HG03460 (cell line): ENCODE results near the gene PLCL1.

Experiments
- ATAC-seq: cut with Tn5 transposase; IDR thresholded peaks from one replicate; pipeline ENCODE4 v1.9.1; 2021; ENCODE audit not compliant: unreplicated experiment

PLCL1 gene

DNA sequence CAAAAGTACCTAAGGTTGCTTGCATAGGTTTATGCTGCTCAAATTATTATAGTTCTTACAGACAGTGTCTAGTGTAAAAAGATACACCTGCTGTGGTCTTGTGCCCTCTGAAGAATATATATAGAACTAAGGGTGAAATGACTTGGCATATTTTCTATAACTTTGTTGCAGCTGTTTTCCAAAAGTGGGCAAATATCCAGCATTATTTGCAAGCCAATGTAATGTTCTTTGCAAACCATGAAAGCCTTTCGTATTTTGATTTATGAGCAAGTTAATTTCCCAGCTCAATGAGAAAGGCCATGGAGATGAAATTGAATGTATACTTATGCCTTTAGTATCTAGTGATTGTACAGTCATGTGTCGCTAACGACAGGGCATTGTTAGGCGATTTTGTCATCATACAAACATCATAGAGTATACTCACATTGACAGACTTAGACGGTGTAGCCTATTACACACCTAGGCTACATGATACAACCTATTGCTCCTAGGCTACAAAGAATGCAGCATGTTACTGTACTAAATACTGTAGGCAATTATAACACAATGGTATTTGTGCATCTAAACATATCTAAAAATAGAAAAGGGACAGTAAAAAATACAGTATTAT lies 116.3 kb downstream of the PLCL1 start:
- ATAC-seq, result no peak

- no peak for ATAC-seq
Observed at GRCh38 chr2:197924483-197924882, 120.1 kb downstream of the PLCL1 start.

DNA sequence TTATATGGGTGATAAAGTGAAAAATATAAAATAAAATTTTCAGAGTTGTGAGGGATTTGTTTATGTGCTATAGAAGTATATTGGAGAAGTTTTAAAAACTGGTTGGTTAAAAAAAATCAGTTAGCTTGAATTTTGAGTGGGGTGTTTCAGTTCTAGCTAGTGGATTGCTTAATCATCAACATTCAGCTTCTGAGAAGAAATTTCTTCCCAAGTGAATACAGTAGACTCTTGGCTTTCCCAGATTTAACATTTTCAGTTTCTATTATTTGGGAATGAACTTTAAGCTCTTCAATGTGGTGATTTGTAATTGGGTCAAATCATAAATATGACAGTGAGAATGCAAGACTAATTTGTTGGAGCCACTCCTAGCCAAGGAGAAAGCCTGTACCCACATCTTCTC lies 120.8 kb downstream of the PLCL1 start:
- no peak for ATAC-seq

DNA sequence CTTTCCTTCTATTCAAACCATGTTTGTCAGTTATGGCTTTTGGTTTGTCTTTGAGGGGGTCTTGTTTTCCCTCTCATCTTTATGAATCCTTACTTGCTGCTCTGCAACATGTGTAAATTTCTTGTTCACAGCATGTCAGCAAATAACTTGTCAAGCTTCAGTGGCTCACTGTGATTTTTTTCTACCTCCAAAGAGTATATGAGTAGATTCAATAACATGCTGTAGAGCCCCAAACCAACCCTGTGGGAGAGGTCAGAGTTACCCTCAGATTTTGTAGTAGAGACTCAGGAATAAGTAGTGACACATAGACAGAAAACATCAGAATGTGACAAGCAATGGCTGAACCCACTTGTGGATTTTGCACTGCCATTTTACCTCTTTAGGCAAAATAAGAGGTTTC lies 121.6 kb downstream of the PLCL1 start:
- ATAC-seq, result no peak

DNA sequence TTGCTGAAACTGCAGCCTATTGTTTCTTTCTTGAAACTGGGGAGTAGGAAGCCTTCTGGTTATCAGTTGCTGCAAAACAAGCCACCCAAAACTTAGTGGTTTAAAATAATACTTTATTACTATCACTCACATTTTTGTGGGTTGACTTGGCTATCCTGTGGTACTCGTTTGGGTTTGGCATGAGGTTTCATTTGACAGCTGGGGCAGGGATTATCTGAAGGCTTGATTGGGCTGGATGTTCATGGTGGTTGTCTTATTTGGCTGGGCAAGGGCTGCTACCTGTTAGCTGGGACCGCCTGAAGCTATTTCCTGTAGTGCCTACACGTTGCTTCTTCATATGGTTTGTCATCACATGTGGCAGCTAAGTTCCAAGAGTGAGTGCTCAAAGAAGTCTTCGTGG lies 122.3 kb downstream of the PLCL1 start:
- ATAC-seq, result no peak

DNA sequence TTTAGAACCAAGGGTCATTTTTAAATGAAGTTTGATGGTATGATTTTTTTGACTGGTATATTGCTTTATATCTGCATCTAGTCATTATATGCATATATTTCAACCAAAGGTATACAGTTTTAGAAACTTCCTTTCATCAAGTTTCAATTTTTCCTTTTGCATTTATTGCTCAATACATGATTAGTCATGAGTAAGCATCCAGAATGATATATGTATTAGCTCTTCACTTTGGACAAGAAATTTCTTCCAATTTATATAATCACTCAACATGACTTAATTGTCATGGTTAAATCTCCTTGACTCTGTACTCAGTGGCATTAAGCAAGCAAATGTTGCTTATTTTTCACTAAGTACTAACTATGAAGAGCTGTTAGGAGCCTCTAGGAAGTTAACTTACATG lies 123.6 kb downstream of the PLCL1 start:
- no peak for ATAC-seq

GRCh38 chr2:197929008-197929885 lies 124.9 kb downstream of the PLCL1 start:
- no peak for ATAC-seq

- ATAC-seq, result no peak
Observed at GRCh38 chr2:197929886-197930227, 125.5 kb downstream of the PLCL1 start.

GRCh38 chr2:197930570-197931278 lies 126.3 kb downstream of the PLCL1 start:
- ATAC-seq, result no peak

- no peak for ATAC-seq
Observed at GRCh38 chr2:197931661-197932312, 127.4 kb downstream of the PLCL1 start.

GRCh38 chr2:197932374-197932773 lies 128.0 kb downstream of the PLCL1 start:
- ATAC-seq, result no peak

DNA sequence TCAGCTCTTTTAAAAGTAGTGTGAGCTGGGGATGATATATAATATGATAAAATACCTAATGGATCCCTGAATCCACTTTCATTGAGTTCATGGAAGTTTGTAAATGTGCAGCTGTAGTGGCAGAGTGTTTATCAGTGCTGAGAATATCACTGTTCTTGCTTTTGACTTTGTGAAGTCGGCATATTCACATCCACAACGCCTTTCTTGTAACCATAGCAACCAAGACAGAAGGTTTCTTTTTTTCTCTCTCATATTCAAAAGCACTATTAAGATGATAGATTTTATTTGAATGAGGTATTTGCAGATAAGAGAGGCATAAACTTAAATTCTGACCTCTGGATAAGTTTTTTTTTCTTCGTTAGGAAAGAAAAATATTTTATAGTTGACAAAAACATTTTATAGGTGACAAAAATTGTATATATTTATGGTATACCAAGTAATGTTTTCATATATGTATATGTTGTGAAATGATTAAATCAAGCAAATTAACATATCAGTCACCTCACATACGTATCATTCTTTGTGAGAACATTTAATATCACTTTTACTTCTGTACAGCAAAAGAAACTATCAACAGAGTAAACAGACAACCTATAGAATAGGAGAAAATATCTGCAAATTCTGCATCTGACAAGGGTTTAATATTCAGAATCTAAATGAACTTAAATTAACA lies 130.0 kb downstream of the PLCL1 start:
- no peak for ATAC-seq

DNA sequence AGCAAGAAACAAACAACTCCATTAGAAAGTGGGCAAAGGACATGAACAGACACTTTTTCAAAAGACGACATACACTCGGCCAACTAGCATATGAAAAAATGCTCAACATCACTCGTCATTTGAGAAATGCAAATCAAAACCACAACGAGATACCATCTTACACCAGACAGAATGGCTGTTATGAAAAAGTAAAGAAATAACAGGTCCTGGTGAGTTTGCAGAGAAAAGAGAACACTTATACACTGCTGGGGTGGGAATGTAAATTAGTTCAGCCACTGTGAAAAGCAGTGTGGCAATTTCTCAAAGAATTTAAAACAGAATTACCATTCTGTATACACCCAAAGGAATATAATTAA lies 130.5 kb downstream of the PLCL1 start:
- no peak for ATAC-seq

GRCh38 chr2:197937814-197938213 lies 133.4 kb downstream of the PLCL1 start:
- ATAC-seq, result no peak

GRCh38 chr2:197938555-197938954 lies 134.2 kb downstream of the PLCL1 start:
- no peak for ATAC-seq

DNA sequence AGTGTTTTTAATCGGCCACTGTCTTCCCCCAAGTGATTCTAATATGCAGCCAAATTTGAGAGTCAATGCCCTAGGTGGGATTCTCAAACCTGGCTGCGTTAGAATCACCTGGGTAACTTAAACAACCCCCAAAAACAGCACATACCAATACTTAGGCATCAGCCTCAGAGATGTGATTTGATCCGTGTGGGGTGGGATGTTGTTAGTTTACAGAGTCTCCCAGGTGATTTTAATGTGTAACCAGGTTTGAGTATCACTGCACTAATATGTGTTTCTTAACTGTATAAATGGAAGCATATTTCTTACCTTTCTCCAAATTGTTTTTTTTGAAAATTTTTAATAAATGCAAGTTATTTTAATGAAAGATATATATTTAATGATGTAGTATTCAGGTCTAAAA lies 135.4 kb downstream of the PLCL1 start:
- no peak for ATAC-seq

DNA sequence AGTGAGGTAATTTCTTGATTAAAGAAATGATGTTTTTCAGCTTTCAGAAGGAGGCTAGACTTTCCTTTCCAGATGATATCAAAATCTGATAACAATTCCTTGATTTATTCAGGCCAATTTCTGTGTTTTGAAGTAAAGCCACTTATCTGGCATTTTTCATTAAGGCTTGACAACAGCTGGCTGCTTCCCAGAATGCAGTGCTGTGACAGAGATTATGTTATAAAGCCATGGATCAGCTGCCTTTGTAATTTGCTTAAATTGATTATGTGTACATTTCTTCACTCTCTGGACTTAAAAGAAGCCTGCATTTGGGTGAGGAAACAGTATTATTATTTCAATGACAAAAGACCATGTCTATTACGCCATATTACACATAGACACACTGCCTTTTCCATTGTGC lies 136.0 kb downstream of the PLCL1 start:
- no peak for ATAC-seq

GRCh38 chr2:197941715-197942114 lies 137.3 kb downstream of the PLCL1 start:
- no peak for ATAC-seq

- ATAC-seq, result no peak
Observed at GRCh38 chr2:197943731-197944130, 139.3 kb downstream of the PLCL1 start.

DNA sequence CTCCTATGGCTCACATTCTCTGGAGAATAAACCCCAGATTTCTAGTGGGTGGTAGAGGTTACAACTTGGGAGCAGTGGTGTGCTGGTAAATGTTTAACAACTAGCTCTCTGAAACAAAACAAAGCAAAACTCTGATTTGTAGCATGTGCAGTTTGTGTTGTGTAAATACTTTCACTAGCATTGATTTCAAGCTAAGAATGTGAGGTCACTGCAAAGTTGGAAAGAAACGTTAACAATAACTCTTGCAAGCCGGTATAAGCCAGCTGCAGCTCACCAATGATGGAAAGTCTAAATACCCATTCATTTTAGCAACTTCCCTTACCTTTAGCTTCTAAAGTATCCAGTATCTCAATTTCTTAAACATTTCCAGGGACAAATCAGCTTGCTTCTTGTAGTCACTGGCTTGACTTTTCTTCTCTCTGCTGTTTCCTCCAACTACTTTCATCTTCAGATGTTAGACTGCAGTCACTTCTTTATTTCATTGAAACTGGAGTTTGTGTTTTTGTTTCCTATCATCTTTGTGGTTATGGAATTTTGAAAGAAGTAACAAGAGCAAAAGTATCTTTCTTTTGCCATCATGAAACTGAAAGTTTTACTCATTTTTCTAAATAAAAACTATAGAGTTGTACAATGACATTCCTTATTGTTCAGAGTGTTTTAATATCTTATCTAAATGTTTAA lies 140.2 kb downstream of the PLCL1 start:
- no peak for ATAC-seq

- ATAC-seq, result no peak
Observed at GRCh38 chr2:197946562-197946961, 142.2 kb downstream of the PLCL1 start.
